Measurements from ENCODE around the gene AP4S1.

The AP4S1 gene

GRCh38 chr14:30980980-30981379, 44.5 kb upstream of the AP4S1 start:
- Histone ChIP-seq H3F3A (ENCODE audit: low read depth) (no peaks in the 10 kb centered on the region), H3K79me2 (ENCODE audit: insufficient read depth, low read length) (peaks cover 98% of the 10 kb centered on the region), H2AFZ (ENCODE audit: low read length) (no peak overlapping the region), H3K4me3 (ENCODE audit: low read length, poor library complexity, severe bottlenecking) (no peak overlapping the region), H3K9me3 (ENCODE audit: insufficient read depth, low read depth, low read length) (no peaks in the 10 kb centered on the region), H3K4me2 (ENCODE audit: low read depth, low read length, poor library complexity, severe bottlenecking) (no peak overlapping the region), H3K4me1 (ENCODE audit: insufficient read depth, low read length, poor library complexity, severe bottlenecking) (no peaks in the 10 kb centered on the region), H4K20me1 (ENCODE audit: insufficient read depth, low read length, poor library complexity, severe bottlenecking) (peaks cover 60% of the 10 kb centered on the region), H3K27me3 (ENCODE audit: insufficient read depth, low read length, poor library complexity, severe bottlenecking) (no peaks in the 10 kb centered on the region), H3K9ac (ENCODE audit: low read depth, low read length, poor library complexity, severe bottlenecking) (no peak overlapping the region), H3K36me3 (ENCODE audit: insufficient read depth, low read length) (no peaks in the 10 kb centered on the region), H3K9me2 (replicated peaks; ENCODE audit: low read depth, low read length) (no peaks in the 10 kb centered on the region)
- TF ChIP-seq EZH2phosphoT487 (IDR thresholded peaks at IDR 0.05; ENCODE audit: borderline replicate concordance) (no peak), CTCF (conservative IDR thresholded peaks at IDR 0.05; ENCODE audit: low read length) (no peak)

GRCh38 chr14:30982533-30982932, 42.9 kb upstream of the AP4S1 start:
- H3K4me1 ChIP-seq (ENCODE audit: insufficient read depth, low read length, poor library complexity, severe bottlenecking) = no peaks in the 10 kb centered on the region
- TF ChIP-seq CTCF (conservative IDR thresholded peaks at IDR 0.05; ENCODE audit: low read length) (no peak), EZH2phosphoT487 (IDR thresholded peaks at IDR 0.05; ENCODE audit: borderline replicate concordance) (no peak)

GRCh38 chr14:30983858-30984257, 41.6 kb upstream of the AP4S1 start:
- Histone ChIP-seq H3K4me2 (ENCODE audit: low read depth, low read length, poor library complexity, severe bottlenecking) (no peak overlapping the region), H3K9me2 (replicated peaks; ENCODE audit: low read depth, low read length) (no peaks in the 10 kb centered on the region), H3K4me1 (ENCODE audit: insufficient read depth, low read length, poor library complexity, severe bottlenecking) (no peaks in the 10 kb centered on the region), H3K27me3 (ENCODE audit: insufficient read depth, low read length, poor library complexity, severe bottlenecking) (no peaks in the 10 kb centered on the region), H3K4me3 (ENCODE audit: low read length, poor library complexity, severe bottlenecking) (no peak overlapping the region), H3K36me3 (ENCODE audit: insufficient read depth, low read length) (no peaks in the 10 kb centered on the region), H3K9me3 (ENCODE audit: insufficient read depth, low read depth, low read length) (no peaks in the 10 kb centered on the region), H3K9ac (ENCODE audit: low read depth, low read length, poor library complexity, severe bottlenecking) (no peak overlapping the region), H3F3A (ENCODE audit: low read depth) (no peaks in the 10 kb centered on the region), H3K79me2 (ENCODE audit: insufficient read depth, low read length) (peaks cover 95% of the 10 kb centered on the region), H2AFZ (ENCODE audit: low read length) (no peak overlapping the region), H4K20me1 (ENCODE audit: insufficient read depth, low read length, poor library complexity, severe bottlenecking) (peaks cover 57% of the 10 kb centered on the region)
- no peak for TF ChIP-seq EZH2phosphoT487 (IDR thresholded peaks at IDR 0.05; ENCODE audit: borderline replicate concordance)

More at GRCh38 chr14:30982533-30982932, 42.9 kb upstream of the AP4S1 start:
- peaks cover 95% of the 10 kb centered on the region for H3K79me2 ChIP-seq (ENCODE audit: insufficient read depth, low read length)
- no peaks in the 10 kb centered on the region for H3K27me3 ChIP-seq (ENCODE audit: insufficient read depth, low read length, poor library complexity, severe bottlenecking)
- no peak overlapping the region for H3K4me2 ChIP-seq (ENCODE audit: low read depth, low read length, poor library complexity, severe bottlenecking)
- no peaks in the 10 kb centered on the region for H3K9me3 ChIP-seq (ENCODE audit: insufficient read depth, low read depth, low read length)
- H3F3A ChIP-seq (ENCODE audit: low read depth) = no peaks in the 10 kb centered on the region
- no peaks in the 10 kb centered on the region for H3K36me3 ChIP-seq (ENCODE audit: insufficient read depth, low read length)
- no peak overlapping the region for H3K4me3 ChIP-seq (ENCODE audit: low read length, poor library complexity, severe bottlenecking)
- H2AFZ ChIP-seq (ENCODE audit: low read length) = no peak overlapping the region
- no peaks in the 10 kb centered on the region for H3K9me2 ChIP-seq (replicated peaks; ENCODE audit: low read depth, low read length)
- no peak overlapping the region for H3K9ac ChIP-seq (ENCODE audit: low read depth, low read length, poor library complexity, severe bottlenecking)
- peaks cover 58% of the 10 kb centered on the region for H4K20me1 ChIP-seq (ENCODE audit: insufficient read depth, low read length, poor library complexity, severe bottlenecking)

- Histone ChIP-seq H3K4me3 (ENCODE audit: low read length, poor library complexity, severe bottlenecking) (no peak overlapping the region), H3K9me2 (replicated peaks; ENCODE audit: low read depth, low read length) (no peaks in the 10 kb centered on the region), H3K4me1 (ENCODE audit: insufficient read depth, low read length, poor library complexity, severe bottlenecking) (no peaks in the 10 kb centered on the region), H3K36me3 (ENCODE audit: insufficient read depth, low read length) (no peaks in the 10 kb centered on the region), H3F3A (ENCODE audit: low read depth) (no peaks in the 10 kb centered on the region), H3K9me3 (ENCODE audit: insufficient read depth, low read depth, low read length) (no peaks in the 10 kb centered on the region), H3K79me2 (ENCODE audit: insufficient read depth, low read length) (peaks cover 96% of the 10 kb centered on the region), H3K27me3 (ENCODE audit: insufficient read depth, low read length, poor library complexity, severe bottlenecking) (no peaks in the 10 kb centered on the region), H3K4me2 (ENCODE audit: low read depth, low read length, poor library complexity, severe bottlenecking) (no peak overlapping the region), H2AFZ (ENCODE audit: low read length) (no peak overlapping the region), H3K9ac (ENCODE audit: low read depth, low read length, poor library complexity, severe bottlenecking) (no peak overlapping the region), H4K20me1 (ENCODE audit: insufficient read depth, low read length, poor library complexity, severe bottlenecking) (peaks cover 55% of the 10 kb centered on the region)
- TF ChIP-seq CTCF (conservative IDR thresholded peaks at IDR 0.05; ENCODE audit: low read length) (no peak), EZH2phosphoT487 (IDR thresholded peaks at IDR 0.05; ENCODE audit: borderline replicate concordance) (no peak)
Measured at GRCh38 chr14:30985796-30986195, 39.7 kb upstream of the AP4S1 start.

Data from Loucy (cell line).